ENCODE results near the gene EXOC2. TPM values are rescaled to one million over a fixed set of nuclear protein-coding genes. Genes with fewer than 3 reads are reported as not detected.
A peak's percentile ranks its signal among the peaks of the same experiment; 100 is the strongest.

The EXOC2 gene
- total RNA-seq, 1 donor from 2014 or later: 29.2 TPM

DNA sequence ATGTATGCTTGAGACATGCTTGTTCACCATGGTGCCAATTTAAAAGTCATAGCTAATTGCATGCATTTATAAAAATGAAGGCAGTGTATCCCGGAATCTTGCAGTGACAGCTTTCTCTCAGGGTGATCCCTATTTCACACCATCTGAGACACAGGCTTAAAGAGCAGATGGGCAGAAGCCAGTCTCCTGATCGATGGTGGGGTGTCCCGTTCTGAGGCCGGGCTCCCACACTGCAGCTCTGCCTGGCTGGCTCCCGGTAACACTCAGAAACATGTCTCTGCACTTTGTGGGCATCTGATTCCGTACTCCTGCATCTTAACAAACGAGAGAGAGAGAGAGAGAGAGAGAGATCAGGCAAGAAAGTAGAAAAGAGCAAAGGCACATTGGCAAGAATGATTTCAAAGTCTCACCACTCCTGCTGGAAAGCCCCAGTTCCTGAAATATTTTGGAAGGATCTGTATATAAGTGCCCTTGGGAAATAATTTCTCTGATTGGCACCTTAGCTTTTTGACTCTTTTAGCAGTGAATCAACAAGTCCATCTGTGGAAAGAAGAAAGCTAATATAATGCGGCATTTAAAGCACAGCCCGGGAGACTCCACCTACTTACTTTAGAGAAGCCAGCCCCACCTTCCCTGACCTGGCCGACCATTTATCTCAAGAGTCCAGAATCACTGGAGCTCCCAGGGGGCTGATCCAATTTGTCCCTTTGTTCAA lies 36.8 kb upstream of the EXOC2 start:
- DNase-seq (ENCODE audit: low read depth): no peak
- FAIRE-seq: no peak
- TF ChIP-seq, protein P1, sequence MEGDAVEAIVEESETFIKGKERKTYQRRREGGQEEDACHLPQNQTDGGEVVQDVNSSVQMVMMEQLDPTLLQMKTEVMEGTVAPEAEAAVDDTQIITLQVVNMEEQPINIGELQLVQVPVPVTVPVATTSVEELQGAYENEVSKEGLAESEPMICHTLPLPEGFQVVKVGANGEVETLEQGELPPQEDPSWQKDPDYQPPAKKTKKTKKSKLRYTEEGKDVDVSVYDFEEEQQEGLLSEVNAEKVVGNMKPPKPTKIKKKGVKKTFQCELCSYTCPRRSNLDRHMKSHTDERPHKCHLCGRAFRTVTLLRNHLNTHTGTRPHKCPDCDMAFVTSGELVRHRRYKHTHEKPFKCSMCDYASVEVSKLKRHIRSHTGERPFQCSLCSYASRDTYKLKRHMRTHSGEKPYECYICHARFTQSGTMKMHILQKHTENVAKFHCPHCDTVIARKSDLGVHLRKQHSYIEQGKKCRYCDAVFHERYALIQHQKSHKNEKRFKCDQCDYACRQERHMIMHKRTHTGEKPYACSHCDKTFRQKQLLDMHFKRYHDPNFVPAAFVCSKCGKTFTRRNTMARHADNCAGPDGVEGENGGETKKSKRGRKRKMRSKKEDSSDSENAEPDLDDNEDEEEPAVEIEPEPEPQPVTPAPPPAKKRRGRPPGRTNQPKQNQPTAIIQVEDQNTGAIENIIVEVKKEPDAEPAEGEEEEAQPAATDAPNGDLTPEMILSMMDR (IDR thresholded peaks at IDR 0.05; ENCODE audit: insufficient read depth, low read length, severe bottlenecking): no peak
- H3K27me3 ChIP-seq (ENCODE audit: control insufficient read depth, insufficient read depth, low read length): no peaks in the 10 kb centered on the region
- no peaks in the 10 kb centered on the region for H3K36me3 ChIP-seq (ENCODE audit: control insufficient read depth, insufficient read depth, low read length)
- no peak overlapping the region for H3K4me3 ChIP-seq (ENCODE audit: low read depth, low read length)

DNA sequence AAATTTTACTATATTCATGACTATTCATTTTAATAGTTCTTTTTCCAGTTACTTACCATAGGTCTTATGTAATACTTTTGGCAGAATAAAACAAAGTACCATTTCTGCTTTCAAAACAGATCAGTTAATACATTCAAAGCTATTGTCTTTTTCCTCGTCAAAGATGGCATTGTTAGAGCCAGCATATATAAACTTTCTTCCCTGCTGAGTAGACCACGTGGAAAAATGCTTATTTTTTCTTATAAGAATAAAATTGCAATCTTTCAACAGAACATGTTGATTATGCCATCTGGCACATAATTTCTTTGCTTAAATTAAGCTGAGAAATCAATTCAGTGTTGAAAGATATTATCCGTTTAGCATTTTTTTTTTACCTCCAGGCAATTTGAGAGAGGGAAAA lies 34.9 kb upstream of the EXOC2 start:
- Histone ChIP-seq H3K36me3 (ENCODE audit: control insufficient read depth, insufficient read depth, low read length) (no peaks in the 10 kb centered on the region), H3K4me3 (ENCODE audit: low read depth, low read length) (no peak overlapping the region), H3K27me3 (ENCODE audit: control insufficient read depth, insufficient read depth, low read length) (no peaks in the 10 kb centered on the region)
- TF ChIP-seq, protein P1 (IDR thresholded peaks at IDR 0.05; ENCODE audit: insufficient read depth, low read length, severe bottlenecking): no peak
- no peak for DNase-seq (ENCODE audit: low read depth)
- FAIRE-seq: no peak

DNA sequence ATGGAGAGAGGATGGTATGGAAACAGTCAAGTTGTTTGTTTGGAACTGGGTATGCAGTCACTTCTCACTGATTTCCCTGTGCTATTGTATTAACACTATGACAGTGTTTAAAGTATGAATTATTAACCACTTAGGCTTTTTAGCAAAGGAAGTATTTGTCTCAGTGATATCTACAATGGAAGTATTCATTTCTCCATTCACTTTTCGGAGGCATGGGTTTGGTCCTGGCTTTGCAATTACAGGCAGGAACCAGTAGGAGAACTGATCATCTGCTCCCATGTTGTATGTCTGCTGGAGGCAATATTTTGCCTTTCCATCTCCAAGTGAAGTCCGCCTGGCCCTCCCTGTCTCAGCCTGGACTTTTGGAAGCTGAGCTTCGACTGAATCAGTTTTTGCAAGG lies 30.6 kb upstream of the EXOC2 start:
- DNase-seq (ENCODE audit: low read depth) (no peak), FAIRE-seq (no peak)
- TF ChIP-seq, protein P1 (IDR thresholded peaks at IDR 0.05; ENCODE audit: insufficient read depth, low read length, severe bottlenecking): peak; percentile 7
- Histone ChIP-seq H3K4me3 (ENCODE audit: low read depth, low read length) (no peak overlapping the region), H3K27me3 (ENCODE audit: control insufficient read depth, insufficient read depth, low read length) (no peaks in the 10 kb centered on the region), H3K36me3 (ENCODE audit: control insufficient read depth, insufficient read depth, low read length) (no peaks in the 10 kb centered on the region)

DNA sequence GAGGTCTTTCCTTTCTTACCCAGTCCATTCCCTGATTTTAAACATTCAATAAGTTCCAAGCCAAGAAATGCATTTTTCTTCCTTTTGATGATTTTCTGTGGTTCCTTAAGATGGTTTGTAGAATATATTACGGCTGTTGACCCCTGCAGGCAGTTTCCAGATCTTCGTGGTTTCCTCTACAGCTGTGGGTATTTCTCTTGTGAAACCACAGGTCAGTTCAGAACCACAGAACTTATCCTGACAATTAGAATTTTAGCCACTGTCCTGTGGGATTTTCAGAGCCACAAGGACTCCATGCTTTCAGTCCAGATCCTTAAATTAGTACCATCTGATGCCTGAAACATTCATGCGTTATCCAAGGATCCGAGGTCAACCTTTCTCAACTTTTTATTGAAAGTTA lies 29.7 kb upstream of the EXOC2 start:
- no peaks in the 10 kb centered on the region for H3K27me3 ChIP-seq (ENCODE audit: control insufficient read depth, insufficient read depth, low read length)
- H3K36me3 ChIP-seq (ENCODE audit: control insufficient read depth, insufficient read depth, low read length): no peaks in the 10 kb centered on the region
- TF ChIP-seq, protein P1 (IDR thresholded peaks at IDR 0.05; ENCODE audit: insufficient read depth, low read length, severe bottlenecking): no peak
- no peak overlapping the region for H3K4me3 ChIP-seq (ENCODE audit: low read depth, low read length)
- FAIRE-seq (no peak), DNase-seq (ENCODE audit: low read depth) (no peak)

DNA sequence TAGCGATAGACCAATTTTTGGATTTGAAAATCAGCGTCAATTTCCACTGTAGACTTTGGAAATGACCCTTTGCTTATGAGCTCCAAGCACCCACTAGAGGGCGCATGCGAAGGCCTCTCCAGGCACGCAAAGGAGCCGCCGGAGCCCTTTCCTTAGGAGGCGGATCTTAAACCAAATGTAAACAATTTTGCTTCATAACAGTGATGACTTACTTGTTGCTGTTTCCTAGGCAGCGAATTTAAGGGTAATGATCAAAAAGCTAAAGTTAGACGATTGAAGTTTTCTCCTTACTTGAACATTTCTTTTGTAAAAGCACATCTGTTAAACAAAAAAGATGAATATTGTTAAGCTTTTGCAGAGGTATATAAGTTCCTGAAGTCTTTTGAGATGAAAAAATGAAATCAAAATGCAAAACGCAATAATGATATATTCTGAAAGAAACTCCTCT lies 29.2 kb upstream of the EXOC2 start:
- peak; percentile 78 for DNase-seq (ENCODE audit: low read depth)
- FAIRE-seq: no peak
- no peak overlapping the region for H3K4me3 ChIP-seq (ENCODE audit: low read depth, low read length)
- H3K36me3 ChIP-seq (ENCODE audit: control insufficient read depth, insufficient read depth, low read length): no peaks in the 10 kb centered on the region
- TF ChIP-seq, protein P1 (IDR thresholded peaks at IDR 0.05; ENCODE audit: insufficient read depth, low read length, severe bottlenecking): peak; percentile 86
- no peaks in the 10 kb centered on the region for H3K27me3 ChIP-seq (ENCODE audit: control insufficient read depth, insufficient read depth, low read length)

DNA sequence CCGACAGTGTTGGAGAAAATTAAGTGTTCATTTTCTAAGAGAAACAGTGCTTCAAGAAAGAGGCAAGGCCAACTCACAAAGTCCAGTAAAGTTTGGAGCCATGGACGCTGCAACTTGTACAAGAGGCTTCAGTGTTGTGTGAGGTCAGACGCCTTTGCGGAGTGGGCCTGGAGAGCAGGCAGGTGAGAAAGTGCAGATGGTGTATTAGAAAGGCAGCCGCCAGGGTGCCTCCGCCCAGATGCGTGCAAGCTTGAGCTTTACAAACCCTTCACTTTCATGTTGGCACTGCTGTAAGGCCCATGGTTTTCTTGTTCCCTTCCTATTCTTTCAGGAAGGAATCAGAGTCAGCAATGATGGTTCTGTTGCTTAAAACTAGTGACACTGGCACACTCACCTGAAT lies 25.4 kb upstream of the EXOC2 start:
- H3K4me3 ChIP-seq (ENCODE audit: low read depth, low read length): no peak overlapping the region
- DNase-seq (ENCODE audit: low read depth) (no peak), FAIRE-seq (no peak)
- TF ChIP-seq, protein P1 (IDR thresholded peaks at IDR 0.05; ENCODE audit: insufficient read depth, low read length, severe bottlenecking): no peak
- H3K36me3 ChIP-seq (ENCODE audit: control insufficient read depth, insufficient read depth, low read length): no peaks in the 10 kb centered on the region
- H3K27me3 ChIP-seq (ENCODE audit: control insufficient read depth, insufficient read depth, low read length): no peaks in the 10 kb centered on the region
